Ovary (tissue), 9 donors: ENCODE measurements around the gene POLA1. TPM values are rescaled to one million over a fixed set of nuclear protein-coding genes. Genes with fewer than 3 reads are reported as not detected.
A peak's percentile ranks its signal among the peaks of the same experiment; 100 is the strongest.
"Not testable (repeated sequence)": the region's sequence is repeated elsewhere in the genome, so short reads cannot be mapped to it uniquely, and the experiment has no call there.

ENCODE experiments used
- DNase-seq, 5 donors: peaks; one replicate each; pipeline ENCODE4 v3.0.0-alpha.2; 2019 to 2020
- H3K27ac ChIP-seq, 2 donors: fragments of 200-600 bp; one replicate each; pipeline versions ENCODE4 v1.5.1 to v1.8.0; 2019 to 2022
- H3K27me3 ChIP-seq: fragments of 200-600 bp; one replicate; pipeline ENCODE4 v1.8.0; 2022
- H3K36me3 ChIP-seq: fragments of 200-600 bp; sonication (generic); one replicate; pipeline ENCODE4 v1.5.1; 2019
- H3K4me1 ChIP-seq: one replicate; pipeline ENCODE4 v1.8.1; 2013; ENCODE audit warnings: mild to moderate bottlenecking, moderate library complexity; ENCODE audit not compliant: insufficient read depth
- H3K4me3 ChIP-seq: fragments of 200-600 bp; sonication (generic); one replicate; pipeline ENCODE4 v1.5.1; 2017
- H3K9me3 ChIP-seq, 2 donors: fragments of 200-600 bp in 1 of 2; sonication (generic) in 1 of 2; one replicate each; pipeline versions ENCODE4 v1.5.1 to v1.8.1; 2013 to 2019; ENCODE audit warnings: mild to moderate bottlenecking in 1 of 2, moderate library complexity in 1 of 2
- EP300 ChIP-seq: sonication (generic); formaldehyde crosslinking; IDR thresholded peaks from one replicate; pipeline ENCODE4 v1.6.1; 2017; ENCODE audit warnings: antibody characterized with exemption
- POLR2A ChIP-seq: fragments of 450-650 bp; IDR thresholded peaks from one replicate; pipeline ENCODE4 v1.6.1; 2017; ENCODE audit warnings: antibody characterized with exemption, mild to moderate bottlenecking, moderate library complexity
- WGBS, 3 donors: extraction: QIAGEN DNeasy Blood & Tissue Kit in 1 of 3; methylation state at CpG; one replicate each; pipeline versions ENCODE4 v1.1.5 to v1.1.7; 2013 to 2017; 5-methylcytosine and 5-hydroxymethylcytosine counted together
- intact Hi-C, 4 donors: fragments of 100-400 bp; cut with DNase I; formaldehyde crosslinking; loops; one replicate each; pipeline versions ENCODE4 v1.11.0 to v1.15.1; 2022 to 2023
- polyA plus RNA-seq, 2 donors: library from polyadenylated mRNA; stranded (reverse); fragments of 200-250 nt in 1 of 2; fragments of 350-450 nt in 1 of 2; fragmentation: Illumina TruSeq in 1 of 2; extraction: RNeasy Lipid Tissue Mini Kit (QIAGEN cat#74804) in 1 of 2; gene quantifications; one replicate each; pipeline ENCODE4 v1.2.3, GENCODE V29; 2013 to 2014
- total RNA-seq, 7 donors: library from RNA; depleted of rRNA in 2 of 7; stranded (reverse); fragments of >200 nt in 2 of 7; fragmentation: NEBNext Ultra II Directional in 3 of 7; extraction: Animal tissue kit (Norgen Biotek cat#: 25700) in 3 of 7; gene quantifications; one replicate each; pipeline versions ENCODE4 v1.1.0 to v1.2.4, GENCODE V29; 2016 to 2023
- TF ChIP-seq, protein P1 (sequence below), 3 donors: fragments of 450-650 bp in 2 of 3; fragments of 200-600 bp in 1 of 3; IDR thresholded peaks; one replicate each; pipeline versions ENCODE4 v1.5.1 to v1.8.0; 2016 to 2022; ENCODE audit warnings: antibody characterized with exemption in 3 of 3, mild to moderate bottlenecking in 1 of 3
- donor health status: DM: no; HTN: no; CAD: no; lungs with moderate emphysema.
- donor health status: DM: no; HTN: no; CAD: no.
- donor health status: Bipolar disorder and iron deficiency.
- donor health status: DM: yes; HTN: yes; CAD: no.
- donor health status: DM: no; HTN: no; CAD: no.
- donor health status: DM: yes; HTN: yes; CAD: no.

The POLA1 gene
- total and polyA plus RNA-seq, 9 donors = 5.9 to 20.2 (median 14.1) TPM

DNA sequence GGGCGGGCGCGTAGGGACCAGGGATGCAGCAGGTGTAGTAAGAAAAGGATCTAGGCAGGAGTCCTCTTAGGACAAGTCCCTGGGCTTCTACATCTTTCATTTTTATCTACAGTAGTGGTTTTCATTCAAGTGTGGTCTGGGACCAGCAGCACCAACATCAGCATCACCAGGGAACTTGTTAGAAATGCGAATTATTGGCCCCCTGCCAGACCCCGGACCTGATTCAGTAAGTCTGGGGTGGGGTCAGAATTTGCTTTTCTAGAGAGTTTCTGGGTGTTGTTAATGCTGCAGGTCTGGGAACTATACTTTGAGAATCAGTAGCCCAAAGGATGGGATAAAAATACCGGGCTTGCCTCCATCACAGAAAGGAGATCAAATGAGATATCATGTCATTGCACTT lies 45.2 kb upstream of the POLA1 start:
- 66 to 73% (median 73%) methylated on average over 6 of the region's 6 CpGs for WGBS, 3 donors
- H3K27me3 ChIP-seq = no peaks in the 10 kb centered on the region
- H3K27ac ChIP-seq = no peak overlapping the region
- H3K4me1 ChIP-seq = no peaks in the 10 kb centered on the region
- TF ChIP-seq, protein P1, sequence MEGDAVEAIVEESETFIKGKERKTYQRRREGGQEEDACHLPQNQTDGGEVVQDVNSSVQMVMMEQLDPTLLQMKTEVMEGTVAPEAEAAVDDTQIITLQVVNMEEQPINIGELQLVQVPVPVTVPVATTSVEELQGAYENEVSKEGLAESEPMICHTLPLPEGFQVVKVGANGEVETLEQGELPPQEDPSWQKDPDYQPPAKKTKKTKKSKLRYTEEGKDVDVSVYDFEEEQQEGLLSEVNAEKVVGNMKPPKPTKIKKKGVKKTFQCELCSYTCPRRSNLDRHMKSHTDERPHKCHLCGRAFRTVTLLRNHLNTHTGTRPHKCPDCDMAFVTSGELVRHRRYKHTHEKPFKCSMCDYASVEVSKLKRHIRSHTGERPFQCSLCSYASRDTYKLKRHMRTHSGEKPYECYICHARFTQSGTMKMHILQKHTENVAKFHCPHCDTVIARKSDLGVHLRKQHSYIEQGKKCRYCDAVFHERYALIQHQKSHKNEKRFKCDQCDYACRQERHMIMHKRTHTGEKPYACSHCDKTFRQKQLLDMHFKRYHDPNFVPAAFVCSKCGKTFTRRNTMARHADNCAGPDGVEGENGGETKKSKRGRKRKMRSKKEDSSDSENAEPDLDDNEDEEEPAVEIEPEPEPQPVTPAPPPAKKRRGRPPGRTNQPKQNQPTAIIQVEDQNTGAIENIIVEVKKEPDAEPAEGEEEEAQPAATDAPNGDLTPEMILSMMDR (IDR thresholded peaks at IDR 0.05) = no peak
- TF ChIP-seq POLR2A (no peak), EP300 (no peak)
- H3K36me3 ChIP-seq = no peaks in the 10 kb centered on the region
- no peak overlapping the region for H3K4me3 ChIP-seq
- intact Hi-C loops = loop anchor here in 1 of 4 donors (5.0 kb wide), 1 partner anchor 271 kb away; no protein-coding TSS in a partner anchor
- no peaks in the 10 kb centered on the region for H3K9me3 ChIP-seq
- DNase-seq = peak in 2 of 5 donors; percentile 19

DNA sequence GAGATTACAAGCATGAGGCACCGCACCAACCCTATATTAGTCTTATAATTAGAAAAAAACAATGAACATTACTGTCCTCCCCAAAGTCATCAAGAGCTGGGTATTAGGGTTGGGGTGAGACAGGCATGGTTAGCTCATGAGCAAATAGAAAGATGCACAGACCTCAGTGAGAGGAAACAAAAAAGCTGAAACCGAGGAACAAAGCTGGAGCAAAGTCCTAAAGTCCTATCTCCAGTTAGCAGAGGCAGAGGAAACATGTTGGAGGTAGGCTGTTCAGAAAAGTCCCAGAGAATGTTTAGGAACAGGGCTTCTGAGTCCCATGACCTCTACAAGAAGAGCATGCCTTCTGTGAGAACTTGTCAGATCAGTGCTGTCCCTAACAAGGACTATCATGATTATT lies 41.9 kb upstream of the POLA1 start:
- TF ChIP-seq, protein P1 (IDR thresholded peaks at IDR 0.05) = no peak
- TF ChIP-seq EP300 (no peak), POLR2A (no peak)
- 69 to 87% (median 74%) methylated on average over 2 of the region's 2 CpGs for WGBS, 3 donors
- intact Hi-C loops = no loop called here

DNA sequence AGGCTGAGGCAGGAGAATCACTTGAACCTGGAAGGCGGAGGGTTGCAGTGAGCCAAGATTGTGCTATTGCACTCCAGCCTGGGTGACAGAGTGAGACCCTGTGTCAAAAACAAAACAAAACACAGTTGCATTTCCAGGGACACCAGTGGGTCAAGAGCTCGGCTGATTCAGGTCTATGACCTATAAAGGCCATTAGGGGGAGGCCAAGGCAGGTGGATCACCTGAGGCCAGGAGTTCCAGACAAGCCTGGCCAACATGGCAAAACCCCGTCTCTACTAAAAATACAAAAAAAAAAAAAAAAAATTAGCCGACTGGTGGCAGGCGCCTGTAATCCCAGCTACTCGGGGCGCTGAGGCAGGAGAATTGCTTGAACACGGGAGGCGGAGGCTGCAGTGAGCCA lies 38.0 kb upstream of the POLA1 start:
- H3K27ac ChIP-seq, intact Hi-C loops, H3K27me3 ChIP-seq, H3K9me3 ChIP-seq, H3K4me3 ChIP-seq, DNase-seq, H3K4me1 ChIP-seq, H3K36me3 ChIP-seq: not testable (repeated sequence)
- WGBS, 3 donors = 65 to 71% (median 66%) methylated on average over 9 of the region's 9 CpGs

More for the DNA sequence above, 41.9 kb upstream of the POLA1 start:
- Histone ChIP-seq H3K4me3 (no peak overlapping the region), H3K27ac (no peak overlapping the region), H3K9me3 (no peaks in the 10 kb centered on the region), H3K27me3 (no peaks in the 10 kb centered on the region), H3K4me1 (no peaks in the 10 kb centered on the region), H3K36me3 (no peaks in the 10 kb centered on the region)
- DNase-seq = no peak

DNA sequence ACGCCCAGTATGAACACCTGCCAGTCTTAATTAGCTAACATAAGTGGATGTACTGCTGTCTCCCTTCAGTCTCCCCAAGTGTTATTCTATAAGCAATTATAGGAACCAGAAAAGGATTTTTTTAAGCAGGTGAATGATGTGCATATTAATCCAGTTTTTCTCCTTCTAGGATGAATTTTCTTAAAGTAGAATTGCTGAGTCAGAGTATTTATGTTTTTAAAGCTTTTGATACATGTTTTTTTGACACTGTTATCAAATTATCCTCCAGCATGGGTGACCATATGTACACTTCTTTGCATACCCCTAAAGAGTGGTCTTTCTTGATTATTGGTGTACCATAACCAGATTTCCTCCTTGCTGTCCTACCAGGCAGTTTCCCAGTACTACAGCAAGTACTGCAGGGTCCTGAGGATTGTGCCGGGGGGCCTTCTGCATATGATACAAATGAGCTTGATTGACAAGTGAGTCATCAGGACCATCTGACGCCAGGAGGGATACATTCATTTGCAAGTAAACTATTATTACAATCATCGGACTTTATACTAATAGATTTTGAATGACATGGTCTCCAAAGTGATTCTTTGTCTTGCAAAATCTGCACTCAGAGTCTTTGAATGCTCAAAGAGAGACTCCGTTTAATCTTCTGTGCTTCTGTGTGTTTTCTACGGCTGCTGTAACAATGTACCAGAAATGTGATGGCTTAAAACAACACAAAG lies 35.9 kb upstream of the POLA1 start:
- intact Hi-C loops = no loop called here
- no peaks in the 10 kb centered on the region for H3K36me3 ChIP-seq
- DNase-seq = no peak
- no peaks in the 10 kb centered on the region for H3K27me3 ChIP-seq
- no peaks in the 10 kb centered on the region for H3K4me1 ChIP-seq
- no peak overlapping the region for H3K27ac ChIP-seq
- H3K4me3 ChIP-seq = no peak overlapping the region
- no peaks in the 10 kb centered on the region for H3K9me3 ChIP-seq
- WGBS, 3 donors = 66 to 70% (median 67%) methylated on average over 6 of the region's 6 CpGs
- TF ChIP-seq EP300 (no peak), POLR2A (no peak)
- TF ChIP-seq, protein P1 (IDR thresholded peaks at IDR 0.05) = no peak

DNA sequence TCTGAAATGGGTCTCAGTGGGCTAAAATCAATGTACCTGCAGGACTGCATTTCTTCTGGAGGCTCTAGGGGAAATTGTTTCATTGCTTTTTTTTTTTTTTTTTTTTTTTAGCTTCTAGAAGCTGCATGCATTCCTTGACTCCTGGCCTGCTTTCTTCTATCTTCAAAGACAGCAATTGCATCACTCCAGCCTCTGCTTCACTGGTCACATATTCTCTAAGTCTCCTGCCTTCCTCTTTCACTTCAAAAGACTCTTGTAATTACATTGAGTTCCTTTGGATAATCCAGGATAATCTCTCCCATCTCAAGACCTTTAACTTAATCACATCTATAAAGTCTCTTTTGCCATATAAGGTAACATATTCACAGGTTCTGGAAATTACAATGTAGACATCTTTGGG lies 35.3 kb upstream of the POLA1 start:
- no peak for DNase-seq
- H3K27ac ChIP-seq = no peak overlapping the region
- H3K4me1 ChIP-seq = no peaks in the 10 kb centered on the region
- no peak overlapping the region for H3K4me3 ChIP-seq
- H3K27me3 ChIP-seq = no peaks in the 10 kb centered on the region
- no peaks in the 10 kb centered on the region for H3K36me3 ChIP-seq
- TF ChIP-seq, protein P1 (IDR thresholded peaks at IDR 0.05) = no peak
- TF ChIP-seq POLR2A = no peak
- no peak for TF ChIP-seq EP300
- intact Hi-C loops = no loop called here
- H3K9me3 ChIP-seq = no peaks in the 10 kb centered on the region
